Measurements from ENCODE around the gene SAV1. TPM values are rescaled to one million over a fixed set of nuclear protein-coding genes. Genes with fewer than 3 reads are reported as not detected.
A peak's percentile ranks its signal among the peaks of the same experiment; 100 is the strongest.
"Not testable (repeated sequence)": the region's sequence is repeated elsewhere in the genome, so short reads cannot be mapped to it uniquely, and the experiment has no call there.

The SAV1 gene
- total and polyA plus RNA-seq, 8 donors, result 11.2 to 58.0 (median 26.0) TPM

DNA sequence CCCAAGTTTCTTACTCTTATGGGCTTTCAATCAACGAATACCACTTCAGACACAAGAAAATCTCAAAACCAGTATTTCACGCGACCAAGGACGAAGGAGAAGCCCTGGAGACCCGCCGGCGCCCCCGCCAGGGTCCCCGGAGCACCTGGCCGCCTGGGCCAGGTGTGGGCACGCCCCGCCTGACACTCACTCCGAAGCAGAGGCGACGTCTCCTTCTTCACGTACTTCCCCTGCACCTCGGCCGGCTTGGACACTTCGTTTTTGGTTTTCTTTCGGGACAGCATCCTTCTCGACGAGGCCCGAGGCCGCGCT, 466 bp downstream of the SAV1 start:
- Histone ChIP-seq H3K4me1 (peaks cover 7 to 44% (median 26%) of the 10 kb centered on the region in 4 donors), H3K9me3 (no peaks in the 10 kb centered on the region), H3K27ac (peak overlapping the region; percentile 96 to 99 (median 98)), H3K27me3 (no peaks in the 10 kb centered on the region), H3K36me3 (peaks cover 0 to 11% (median 7%) of the 10 kb centered on the region in 4 donors), H3K4me3 (peak overlapping the region; percentile 62 to 87 (median 80))
- WGBS, 5 donors, result 0 to 2% (median 0%) methylated on average over 9 to 25 of the region's 25 CpGs
- peak; percentile 48 to 76 for DNase-seq
- no peak for TF ChIP-seq POLR2A (IDR thresholded peaks at IDR 0.05)
- no peak for TF ChIP-seq EP300 (IDR thresholded peaks at IDR 0.05)
- TF ChIP-seq POLR2AphosphoS5 (IDR thresholded peaks at IDR 0.05), result no peak
- intact Hi-C loops (cut with DNase I; ENCODE audit: low total_unique reads), result no loop called here

DNA sequence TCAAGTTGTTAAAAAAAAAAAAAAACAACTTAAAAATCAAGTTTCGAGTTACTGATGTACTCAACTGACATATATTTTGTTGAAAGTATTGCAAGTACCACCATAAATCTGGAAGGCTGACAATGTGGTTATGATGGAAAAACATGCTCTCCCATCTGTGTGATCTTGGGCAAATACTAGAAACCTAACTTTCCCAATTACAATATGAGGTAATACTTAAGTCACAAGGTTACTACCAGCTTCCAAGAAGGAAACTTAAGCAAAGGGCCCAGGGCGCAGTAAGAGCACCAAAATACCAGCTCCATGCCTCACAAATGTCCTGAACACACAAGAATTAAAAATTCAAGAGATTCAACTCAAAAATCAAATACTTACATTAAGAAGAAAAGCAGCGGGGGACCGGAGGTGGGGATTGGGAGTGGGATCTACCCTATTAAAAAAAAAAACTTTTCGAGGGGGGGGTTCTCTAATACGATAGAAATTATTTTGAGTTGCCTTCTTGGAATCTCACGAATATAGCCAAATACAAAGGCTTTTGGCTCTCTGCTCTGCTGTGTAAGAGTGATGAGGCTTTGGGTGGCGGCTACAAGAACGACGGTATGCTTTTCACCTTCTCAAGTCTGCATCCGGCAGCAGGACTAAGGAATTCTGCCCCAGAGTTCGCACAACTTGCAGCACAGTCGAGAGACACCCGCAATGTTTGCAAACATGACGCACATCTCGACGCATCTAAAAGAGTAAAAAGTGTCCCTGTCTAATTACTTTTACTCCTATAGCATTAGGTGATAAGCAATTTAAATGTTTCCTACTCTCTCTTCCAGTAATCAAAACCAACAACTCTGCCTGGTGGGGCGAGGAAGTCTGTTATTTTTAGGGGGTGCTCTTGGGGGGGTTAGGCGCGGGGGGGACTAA, 1.1 kb downstream of the SAV1 start:
- intact Hi-C loops (cut with DNase I; ENCODE audit: low total_unique reads), result no loop called here
- DNase-seq, result peak; percentile 50 to 82
- Histone ChIP-seq H3K4me1 (peaks cover 7 to 44% (median 26%) of the 10 kb centered on the region in 4 donors), H3K27ac (peak overlapping the region; percentile 96 to 99 (median 98)), H3K4me3 (peak overlapping the region; percentile 62 to 87 (median 80)), H3K9me3 (no peaks in the 10 kb centered on the region), H3K27me3 (no peaks in the 10 kb centered on the region), H3K36me3 (peaks cover 0 to 15% (median 7%) of the 10 kb centered on the region in 4 donors)
- WGBS, 5 donors, result 2 to 4% (median 3%) methylated on average over 20 of the region's 20 CpGs
- peak; percentile 56 to 67 (median 62) for TF ChIP-seq POLR2AphosphoS5 (IDR thresholded peaks at IDR 0.05)
- TF ChIP-seq, protein P1, sequence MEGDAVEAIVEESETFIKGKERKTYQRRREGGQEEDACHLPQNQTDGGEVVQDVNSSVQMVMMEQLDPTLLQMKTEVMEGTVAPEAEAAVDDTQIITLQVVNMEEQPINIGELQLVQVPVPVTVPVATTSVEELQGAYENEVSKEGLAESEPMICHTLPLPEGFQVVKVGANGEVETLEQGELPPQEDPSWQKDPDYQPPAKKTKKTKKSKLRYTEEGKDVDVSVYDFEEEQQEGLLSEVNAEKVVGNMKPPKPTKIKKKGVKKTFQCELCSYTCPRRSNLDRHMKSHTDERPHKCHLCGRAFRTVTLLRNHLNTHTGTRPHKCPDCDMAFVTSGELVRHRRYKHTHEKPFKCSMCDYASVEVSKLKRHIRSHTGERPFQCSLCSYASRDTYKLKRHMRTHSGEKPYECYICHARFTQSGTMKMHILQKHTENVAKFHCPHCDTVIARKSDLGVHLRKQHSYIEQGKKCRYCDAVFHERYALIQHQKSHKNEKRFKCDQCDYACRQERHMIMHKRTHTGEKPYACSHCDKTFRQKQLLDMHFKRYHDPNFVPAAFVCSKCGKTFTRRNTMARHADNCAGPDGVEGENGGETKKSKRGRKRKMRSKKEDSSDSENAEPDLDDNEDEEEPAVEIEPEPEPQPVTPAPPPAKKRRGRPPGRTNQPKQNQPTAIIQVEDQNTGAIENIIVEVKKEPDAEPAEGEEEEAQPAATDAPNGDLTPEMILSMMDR (IDR thresholded peaks at IDR 0.05), result no peak

DNA sequence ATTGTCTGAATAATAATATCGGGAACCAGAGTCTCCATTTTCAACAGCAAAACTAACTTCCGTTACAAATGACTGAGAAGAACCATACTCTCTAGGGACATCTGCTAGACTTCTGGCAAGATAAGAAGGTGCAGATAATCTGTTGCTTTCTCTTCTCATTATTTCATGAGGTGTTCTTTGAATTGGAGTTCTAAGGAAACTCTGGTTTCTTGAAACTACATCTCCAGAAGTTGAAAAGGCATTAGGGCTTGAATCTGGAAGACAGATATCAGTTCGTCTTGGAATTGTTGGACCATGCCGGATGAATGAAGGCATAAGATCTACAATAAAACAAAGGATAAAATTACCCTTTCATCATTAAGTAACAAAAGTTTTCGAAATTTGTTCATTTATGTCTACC, 2.8 kb downstream of the SAV1 start:
- peaks cover 0 to 22% (median 16%) of the 10 kb centered on the region in 4 donors for H3K36me3 ChIP-seq
- H3K27ac ChIP-seq; H3K27me3 ChIP-seq; intact Hi-C loops (cut with DNase I; ENCODE audit: low total_unique reads); H3K9me3 ChIP-seq; DNase-seq: not testable (repeated sequence)
- 85 to 91% (median 86%) methylated on average over 5 of the region's 5 CpGs for WGBS, 5 donors
- peaks cover 8 to 48% (median 27%) of the 10 kb centered on the region in 4 donors for H3K4me1 ChIP-seq
- peak overlapping the region in 1 of 4 donors; percentile 75 for H3K4me3 ChIP-seq

DNA sequence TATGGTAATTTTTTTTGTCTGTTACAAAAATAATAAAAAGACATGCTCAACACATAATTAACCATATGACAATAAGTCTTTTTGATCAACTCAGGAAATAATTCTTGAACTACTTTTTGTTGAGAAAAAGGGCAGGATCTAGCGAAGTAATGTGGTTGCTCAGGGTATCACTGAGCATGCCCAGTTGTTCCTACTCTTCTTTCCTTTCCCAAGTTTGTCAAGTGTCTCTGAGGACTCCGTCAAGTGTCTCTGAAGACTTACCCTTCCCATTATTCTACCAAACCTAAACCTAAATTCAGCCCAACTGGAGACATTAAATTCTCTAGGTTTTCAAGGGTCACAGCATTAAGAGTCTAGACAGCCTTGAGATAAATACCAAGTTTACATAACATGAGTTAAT, 3.5 kb downstream of the SAV1 start:
- H3K27ac ChIP-seq; DNase-seq; H3K9me3 ChIP-seq; intact Hi-C loops (cut with DNase I; ENCODE audit: low total_unique reads); H3K27me3 ChIP-seq: not testable (repeated sequence)
- H3K4me1 ChIP-seq, result peaks cover 15 to 53% (median 33%) of the 10 kb centered on the region in 4 donors
- WGBS, 5 donors, result 90 to 98% (median 94%) methylated on average over 2 of the region's 2 CpGs
- peaks cover 0 to 24% (median 16%) of the 10 kb centered on the region in 4 donors for H3K36me3 ChIP-seq
- H3K4me3 ChIP-seq, result peak overlapping the region in 1 of 4 donors; percentile 10

DNA sequence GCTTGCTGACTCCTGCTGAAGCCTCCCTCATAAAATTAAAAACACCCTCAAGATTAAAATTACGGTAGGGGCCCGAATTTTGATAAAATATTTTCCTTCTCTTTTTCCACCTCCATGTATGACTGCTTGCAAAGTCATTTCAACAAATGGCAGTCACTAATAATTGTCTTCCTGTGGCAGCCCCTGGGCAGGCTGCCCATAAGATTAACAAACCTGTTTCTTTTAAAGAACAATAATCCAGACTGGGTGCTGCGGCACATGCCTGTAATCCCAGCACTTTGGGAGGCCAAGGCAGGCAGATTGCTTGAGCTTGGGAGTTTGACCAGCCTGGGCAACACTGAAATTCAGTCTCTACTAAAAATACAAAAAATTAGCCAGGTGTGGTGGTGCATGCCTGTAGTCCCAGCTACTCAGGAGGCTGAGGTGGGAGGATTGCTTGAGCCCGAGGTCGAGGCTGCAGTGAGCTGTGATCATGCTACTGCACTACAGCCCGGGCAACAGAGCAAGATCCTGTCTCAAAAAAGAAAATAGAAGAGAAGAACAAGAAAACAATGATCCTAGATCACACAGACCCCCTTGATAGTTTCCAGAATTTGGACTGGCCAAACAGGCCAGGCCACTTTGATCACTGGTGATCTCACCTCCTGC, 8.7 kb downstream of the SAV1 start:
- intact Hi-C loops (cut with DNase I; ENCODE audit: low total_unique reads), result no loop called here
- DNase-seq, result peak; percentile 68 to 74

DNA sequence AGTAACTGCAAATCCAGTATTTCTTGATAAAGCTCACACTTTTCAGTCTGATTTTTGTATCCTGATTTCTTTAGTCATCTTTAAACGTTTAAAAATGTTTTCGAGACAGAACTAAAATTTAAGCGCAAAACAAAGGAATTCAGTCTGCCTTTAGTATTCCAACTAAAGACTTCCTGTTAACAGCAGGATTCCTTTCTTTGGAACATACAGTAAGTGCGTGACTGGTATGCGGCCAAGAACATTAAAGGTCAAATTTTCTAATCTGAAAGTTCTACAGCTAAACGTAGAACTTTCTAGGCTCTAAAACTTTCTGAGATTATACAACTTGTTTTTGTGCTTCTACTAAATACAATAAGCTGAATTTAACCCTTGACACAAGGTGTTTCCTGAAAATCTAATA, 9.9 kb downstream of the SAV1 start:
- DNase-seq, result peak; percentile 43 to 80
- Histone ChIP-seq H3K27ac (peak overlapping the region in 4 of 5 donors; percentile 49 to 71 (median 70)), H3K4me3 (no peak overlapping the region), H3K4me1 (peaks cover 24 to 65% (median 45%) of the 10 kb centered on the region in 4 donors), H3K27me3 (no peaks in the 10 kb centered on the region), H3K9me3 (no peaks in the 10 kb centered on the region), H3K36me3 (peaks cover 0 to 17% (median 7%) of the 10 kb centered on the region in 4 donors)
- no peak for TF ChIP-seq POLR2A (IDR thresholded peaks at IDR 0.05)
- peak in 1 of 3 donors; percentile 59 for TF ChIP-seq POLR2AphosphoS5 (IDR thresholded peaks at IDR 0.05)
- WGBS, 5 donors, result 15 to 27% (median 16%) methylated on average over 6 of the region's 6 CpGs
- intact Hi-C loops (cut with DNase I; ENCODE audit: low total_unique reads), result no loop called here

More for the DNA sequence above, 8.7 kb downstream of the SAV1 start:
- H3K36me3 ChIP-seq, result peaks cover 0 to 19% (median 11%) of the 10 kb centered on the region in 4 donors
- H3K27ac ChIP-seq, result peak overlapping the region; percentile 49 to 71 (median 69)
- peaks cover 24 to 66% (median 46%) of the 10 kb centered on the region in 4 donors for H3K4me1 ChIP-seq
- WGBS, 5 donors, result 58 to 71% (median 68%) methylated on average over 6 of the region's 6 CpGs
- no peak overlapping the region for H3K4me3 ChIP-seq
- H3K27me3 ChIP-seq, result no peaks in the 10 kb centered on the region
- TF ChIP-seq EP300 (IDR thresholded peaks at IDR 0.05) (no peak), POLR2AphosphoS5 (IDR thresholded peaks at IDR 0.05) (peak in 2 of 3 donors; percentile 4 to 12)
- H3K9me3 ChIP-seq, result no peaks in the 10 kb centered on the region

Measured in stomach (tissue), 9 donors.